ENCODE data around the gene THBD. TPM values are rescaled to one million over a fixed set of nuclear protein-coding genes. Genes with fewer than 3 reads are reported as not detected.

THBD gene
- total RNA-seq, 4 donors from 2014 or later: 39.7 to 329 (median 241) TPM

DNA sequence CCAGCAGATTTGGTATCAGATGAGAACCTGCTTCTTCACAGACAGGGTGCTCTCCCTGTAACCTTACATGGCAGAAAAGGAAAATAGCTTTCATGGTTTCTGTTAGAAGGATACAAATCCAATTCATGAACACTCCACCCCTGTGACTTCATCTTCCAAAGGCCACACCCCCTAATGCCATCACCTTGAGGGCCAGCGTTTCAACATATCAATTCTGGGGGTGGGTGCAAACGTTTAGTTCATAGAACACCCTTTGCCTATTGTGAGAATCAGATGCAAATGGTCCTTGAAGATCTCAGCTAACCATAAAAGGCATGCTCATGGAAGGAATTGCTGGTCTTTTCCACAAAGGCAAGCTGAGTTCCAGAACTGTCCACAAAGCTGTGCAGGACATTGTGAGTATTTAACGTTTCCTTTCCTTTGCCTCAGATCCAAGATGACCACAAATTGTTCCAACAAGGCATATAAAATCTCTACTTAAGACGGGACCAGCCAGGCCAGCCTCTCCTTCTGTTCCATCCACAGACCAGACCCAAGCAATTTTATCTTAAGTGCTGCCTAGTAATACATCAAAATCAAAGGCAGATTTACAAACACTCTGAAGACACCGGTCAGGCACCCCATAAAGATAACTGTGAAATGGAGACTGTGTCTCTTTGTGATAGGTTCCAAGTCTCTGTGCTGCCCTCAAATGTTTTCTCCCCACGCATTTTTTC, 49.1 kb downstream of the THBD start:
- H3K27ac ChIP-seq: no peak overlapping the region
- H3K36me3 ChIP-seq: no peaks in the 10 kb centered on the region
- no peak overlapping the region for H3K4me3 ChIP-seq
- 72% methylated on average over 6 of the region's 6 CpGs for WGBS
- no peak for DNase-seq (ENCODE audit: low spot score in 2 of 2)
- H3K4me1 ChIP-seq: no peaks in the 10 kb centered on the region
- no peaks in the 10 kb centered on the region for H3K27me3 ChIP-seq
- TF ChIP-seq EP300 (IDR thresholded peaks at IDR 0.05): no peak
- TF ChIP-seq POLR2AphosphoS5 (IDR thresholded peaks at IDR 0.05): no peak
- TF ChIP-seq CTCF (IDR thresholded peaks at IDR 0.05): no peak
- TF ChIP-seq POLR2A (IDR thresholded peaks at IDR 0.05): no peak
- no peaks in the 10 kb centered on the region for H3K9me3 ChIP-seq

- Histone ChIP-seq H3K36me3 (no peaks in the 10 kb centered on the region), H3K4me3 (no peak overlapping the region), H3K27me3 (no peaks in the 10 kb centered on the region), H3K4me1 (no peaks in the 10 kb centered on the region), H3K27ac (no peak overlapping the region), H3K9me3 (no peaks in the 10 kb centered on the region)
- WGBS: 45% methylated on average over 4 of the region's 4 CpGs
- DNase-seq (ENCODE audit: low spot score in 2 of 2): no peak
- no peak for TF ChIP-seq POLR2A (IDR thresholded peaks at IDR 0.05)
Measured at GRCh38 chr20:22999756-23000155, 49.7 kb downstream of the THBD start.

DNA sequence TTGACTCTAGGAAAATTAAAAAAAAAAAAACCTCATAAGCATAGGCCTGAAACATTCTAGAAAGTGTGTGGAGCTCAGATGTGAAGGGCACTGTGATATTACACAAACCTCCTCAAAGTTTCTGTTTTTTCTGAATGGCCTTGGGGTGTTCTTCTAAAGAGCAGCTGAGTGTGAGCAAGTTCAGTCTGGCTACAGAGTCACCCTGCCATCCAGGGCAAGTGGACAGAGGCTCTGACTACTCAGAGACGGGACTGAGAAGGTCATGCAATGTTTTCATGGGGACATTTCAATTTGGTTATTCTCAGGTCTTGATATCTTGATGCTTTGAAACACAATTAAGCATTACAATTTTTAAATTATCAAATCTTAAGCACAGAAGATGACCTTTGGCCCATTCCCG, 51.0 kb downstream of the THBD start:
- no peak for DNase-seq (ENCODE audit: low spot score in 2 of 2)

DNA sequence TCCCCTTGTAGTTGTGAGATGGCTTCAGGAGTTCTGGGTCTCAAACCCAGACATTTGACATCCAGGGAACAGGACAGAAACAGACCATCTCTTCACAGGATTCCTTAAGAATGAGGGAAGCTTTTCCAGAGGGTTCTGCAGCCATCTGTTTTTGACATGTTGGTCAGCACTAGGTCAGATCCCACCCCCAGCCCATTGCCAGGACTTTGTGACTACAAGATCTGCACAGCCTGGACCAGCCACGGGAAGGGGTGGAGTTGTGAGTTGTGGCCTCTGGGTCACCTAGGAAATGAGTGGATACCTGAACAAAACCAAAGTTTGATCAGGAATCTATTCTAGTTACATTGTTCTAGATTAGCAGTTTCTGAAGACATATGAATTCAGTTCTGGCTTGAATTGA, 53.5 kb downstream of the THBD start:
- WGBS: 53% methylated on average over 1 of the region's 1 CpG
- no peaks in the 10 kb centered on the region for H3K9me3 ChIP-seq
- no peaks in the 10 kb centered on the region for H3K27me3 ChIP-seq
- no peaks in the 10 kb centered on the region for H3K4me1 ChIP-seq
- no peak for DNase-seq (ENCODE audit: low spot score in 2 of 2)
- H3K4me3 ChIP-seq: no peak overlapping the region
- TF ChIP-seq CTCF (IDR thresholded peaks at IDR 0.05) (no peak), POLR2AphosphoS5 (IDR thresholded peaks at IDR 0.05) (no peak), EP300 (IDR thresholded peaks at IDR 0.05) (no peak), POLR2A (IDR thresholded peaks at IDR 0.05) (no peak)
- no peak overlapping the region for H3K27ac ChIP-seq
- H3K36me3 ChIP-seq: no peaks in the 10 kb centered on the region

More for the DNA sequence above, 51.0 kb downstream of the THBD start:
- no peaks in the 10 kb centered on the region for H3K36me3 ChIP-seq
- no peaks in the 10 kb centered on the region for H3K27me3 ChIP-seq
- no peak overlapping the region for H3K27ac ChIP-seq
- TF ChIP-seq CTCF (IDR thresholded peaks at IDR 0.05) (no peak), EP300 (IDR thresholded peaks at IDR 0.05) (no peak), POLR2A (IDR thresholded peaks at IDR 0.05) (no peak), POLR2AphosphoS5 (IDR thresholded peaks at IDR 0.05) (no peak)
- H3K9me3 ChIP-seq: no peaks in the 10 kb centered on the region
- 89% methylated on average over 2 of the region's 2 CpGs for WGBS
- no peak overlapping the region for H3K4me3 ChIP-seq
- H3K4me1 ChIP-seq: no peaks in the 10 kb centered on the region

Other genes starting within 250 kb of the THBD start
- gene SSTR4, start 14.4 kb downstream of the THBD start, total RNA-seq: not detected
- 10 to 100 TPM in 3 of 4 donors, 1 to 10 TPM in 1; 8.1 to 25.1 (median 16.2) TPM for gene CD93, start 36.7 kb upstream of the THBD start, total RNA-seq